ENCODE measurements around the gene GRID2IP.

The GRID2IP gene

GRCh38 chr7:6576024-6576866, 25.0 kb upstream of the GRID2IP start:
- WGBS: 90% methylated on average over 10 of the region's 14 CpGs
- Histone ChIP-seq H3K4ac (ENCODE audit: low read depth in 1 of 2, low read length in 2 of 2) (peak overlapping the region in 1 of 2 experiments; percentile 5), H2AK5ac (ENCODE audit: low read length, severe bottlenecking) (no peak overlapping the region), H2BK15ac (ENCODE audit: low read depth, poor library complexity, severe bottlenecking) (no peak overlapping the region), H3K9me3 (ENCODE audit: control insufficient read depth, low read length) (no peaks in the 10 kb centered on the region), H3K23ac (ENCODE audit: low read length in 2 of 2) (no peak overlapping the region), H2BK120ac (ENCODE audit: low read depth, low read length) (no peak overlapping the region), H3K79me1 (replicated peaks; ENCODE audit: low read length, poor library complexity, severe bottlenecking) (peaks cover 9% of the 10 kb centered on the region), H2BK5ac (ENCODE audit: low read depth, low read length, poor library complexity, severe bottlenecking) (no peak overlapping the region), H3K14ac (ENCODE audit: low read length in 2 of 2) (no peak overlapping the region), H3K18ac (ENCODE audit: low read depth in 1 of 2, low read length in 2 of 2) (no peak overlapping the region), H3K9ac (ENCODE audit: low read length) (peak overlapping the region; percentile 57), H3K4me3 (ENCODE audit: insufficient read depth in 1 of 2, low read depth in 1 of 2, low read length in 2 of 2) (peak overlapping the region in 1 of 2 experiments; percentile 86), H3K36me3 (ENCODE audit: control insufficient read depth in 1 of 2, insufficient read depth in 2 of 2, low read depth in 1 of 2, low read length in 2 of 2) (peaks cover 9 to 12% of the 10 kb centered on the region in 2 experiments), H2BK12ac (ENCODE audit: low read length in 2 of 2) (peak overlapping the region in 1 of 2 experiments; percentile 18), H3K27ac (ENCODE audit: low read length, poor library complexity, severe bottlenecking) (no peak overlapping the region), H2AFZ (ENCODE audit: low read depth, low read length) (no peak overlapping the region), H3K27me3 (ENCODE audit: control insufficient read depth in 1 of 2, insufficient read depth in 1 of 2, low read length in 2 of 2) (peaks cover 3 to 4% of the 10 kb centered on the region in 2 experiments), H4K8ac (ENCODE audit: low read length) (peak overlapping the region; percentile 86), H4K91ac (ENCODE audit: low read length) (peak overlapping the region; percentile 25), H3K4me1 (ENCODE audit: control insufficient read depth, insufficient read depth, low read depth, low read length) (peaks cover 12% of the 10 kb centered on the region), H3K4me2 (ENCODE audit: low read length, poor library complexity, severe bottlenecking) (no peak overlapping the region)
- DNase-seq: no peak

GRCh38 chr7:6575281-6576023, 24.2 kb upstream of the GRID2IP start:
- Histone ChIP-seq H2AK5ac (ENCODE audit: low read length, severe bottlenecking) (no peak overlapping the region), H3K4me2 (ENCODE audit: low read length, poor library complexity, severe bottlenecking) (no peak overlapping the region)

GRCh38 chr7:6571160-6571779, 20.0 kb upstream of the GRID2IP start:
- Histone ChIP-seq H3K36me3 (ENCODE audit: control insufficient read depth in 1 of 2, insufficient read depth in 2 of 2, low read depth in 1 of 2, low read length in 2 of 2) (no peaks in the 10 kb centered on the region), H2BK12ac (ENCODE audit: low read length in 2 of 2) (no peak overlapping the region), H3K9me3 (ENCODE audit: control insufficient read depth, low read length) (no peaks in the 10 kb centered on the region), H2BK15ac (ENCODE audit: low read depth, poor library complexity, severe bottlenecking) (no peak overlapping the region), H3K4me2 (ENCODE audit: low read length, poor library complexity, severe bottlenecking) (no peak overlapping the region), H2BK120ac (ENCODE audit: low read depth, low read length) (no peak overlapping the region), H4K8ac (ENCODE audit: low read length) (no peak overlapping the region), H3K27me3 (ENCODE audit: control insufficient read depth in 1 of 2, insufficient read depth in 1 of 2, low read length in 2 of 2) (peaks cover 3 to 4% of the 10 kb centered on the region in 2 experiments), H2BK5ac (ENCODE audit: low read depth, low read length, poor library complexity, severe bottlenecking) (no peak overlapping the region), H3K79me1 (replicated peaks; ENCODE audit: low read length, poor library complexity, severe bottlenecking) (no peaks in the 10 kb centered on the region), H2AFZ (ENCODE audit: low read depth, low read length) (no peak overlapping the region), H3K18ac (ENCODE audit: low read depth in 1 of 2, low read length in 2 of 2) (no peak overlapping the region), H3K14ac (ENCODE audit: low read length in 2 of 2) (no peak overlapping the region), H3K4ac (ENCODE audit: low read depth in 1 of 2, low read length in 2 of 2) (no peak overlapping the region), H4K91ac (ENCODE audit: low read length) (no peak overlapping the region), H2AK5ac (ENCODE audit: low read length, severe bottlenecking) (no peak overlapping the region), H3K4me3 (ENCODE audit: insufficient read depth in 1 of 2, low read depth in 1 of 2, low read length in 2 of 2) (no peak overlapping the region), H3K9ac (ENCODE audit: low read length) (no peak overlapping the region), H3K23ac (ENCODE audit: low read length in 2 of 2) (no peak overlapping the region), H3K4me1 (ENCODE audit: control insufficient read depth, insufficient read depth, low read depth, low read length) (peaks cover under 1% of the 10 kb centered on the region), H3K27ac (ENCODE audit: low read length, poor library complexity, severe bottlenecking) (no peak overlapping the region)
- DNase-seq: no peak
- 76% methylated on average over 7 of the region's 7 CpGs for WGBS

More at GRCh38 chr7:6575281-6576023, 24.2 kb upstream of the GRID2IP start:
- DNase-seq: no peak
- Histone ChIP-seq H3K27me3 (ENCODE audit: control insufficient read depth in 1 of 2, insufficient read depth in 1 of 2, low read length in 2 of 2) (peaks cover 3 to 4% of the 10 kb centered on the region in 2 experiments), H3K36me3 (ENCODE audit: control insufficient read depth in 1 of 2, insufficient read depth in 2 of 2, low read depth in 1 of 2, low read length in 2 of 2) (peaks cover under 1 to 4% of the 10 kb centered on the region in 2 experiments), H3K23ac (ENCODE audit: low read length in 2 of 2) (no peak overlapping the region), H3K18ac (ENCODE audit: low read depth in 1 of 2, low read length in 2 of 2) (no peak overlapping the region), H3K9me3 (ENCODE audit: control insufficient read depth, low read length) (no peaks in the 10 kb centered on the region), H3K4me3 (ENCODE audit: insufficient read depth in 1 of 2, low read depth in 1 of 2, low read length in 2 of 2) (no peak overlapping the region), H3K14ac (ENCODE audit: low read length in 2 of 2) (no peak overlapping the region), H2AFZ (ENCODE audit: low read depth, low read length) (no peak overlapping the region), H2BK120ac (ENCODE audit: low read depth, low read length) (no peak overlapping the region), H4K91ac (ENCODE audit: low read length) (no peak overlapping the region), H2BK12ac (ENCODE audit: low read length in 2 of 2) (no peak overlapping the region), H2BK15ac (ENCODE audit: low read depth, poor library complexity, severe bottlenecking) (no peak overlapping the region), H4K8ac (ENCODE audit: low read length) (no peak overlapping the region), H3K4ac (ENCODE audit: low read depth in 1 of 2, low read length in 2 of 2) (no peak overlapping the region), H3K79me1 (replicated peaks; ENCODE audit: low read length, poor library complexity, severe bottlenecking) (peaks cover 5% of the 10 kb centered on the region), H3K27ac (ENCODE audit: low read length, poor library complexity, severe bottlenecking) (no peak overlapping the region), H3K4me1 (ENCODE audit: control insufficient read depth, insufficient read depth, low read depth, low read length) (peaks cover 12% of the 10 kb centered on the region), H2BK5ac (ENCODE audit: low read depth, low read length, poor library complexity, severe bottlenecking) (no peak overlapping the region), H3K9ac (ENCODE audit: low read length) (no peak overlapping the region)
- 78% methylated on average over 8 of the region's 9 CpGs for WGBS

DNA sequence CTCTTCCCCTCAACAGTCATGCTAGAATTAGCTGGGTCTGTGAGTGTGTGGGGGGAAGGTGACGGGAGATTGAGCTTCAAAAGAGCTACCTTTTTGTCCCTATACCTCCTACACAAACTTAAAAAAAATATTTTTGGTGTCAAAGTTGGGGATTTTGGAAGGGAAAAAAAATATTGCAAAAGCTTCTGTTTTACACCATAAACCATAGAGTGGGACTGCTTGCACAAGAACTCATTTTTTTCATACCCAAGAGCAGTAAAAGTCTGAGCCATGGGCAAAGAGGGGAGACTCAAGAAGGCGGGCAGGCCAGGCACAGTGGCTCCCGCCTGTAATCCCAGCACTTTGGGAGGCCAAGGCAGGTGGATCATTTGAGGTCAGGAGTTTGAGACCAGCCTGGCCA, 16.6 kb upstream of the GRID2IP start:
- no peak overlapping the region for H3K18ac ChIP-seq (ENCODE audit: low read depth in 1 of 2, low read length in 2 of 2)
- no peak overlapping the region for H3K4me3 ChIP-seq (ENCODE audit: insufficient read depth in 1 of 2, low read depth in 1 of 2, low read length in 2 of 2)
- H3K79me1 ChIP-seq (replicated peaks; ENCODE audit: low read length, poor library complexity, severe bottlenecking): no peaks in the 10 kb centered on the region
- H2AK5ac ChIP-seq (ENCODE audit: low read length, severe bottlenecking): no peak overlapping the region
- H4K91ac ChIP-seq (ENCODE audit: low read length): no peak overlapping the region
- no peaks in the 10 kb centered on the region for H3K4me1 ChIP-seq (ENCODE audit: control insufficient read depth, insufficient read depth, low read depth, low read length)
- no peak overlapping the region for H2BK120ac ChIP-seq (ENCODE audit: low read depth, low read length)
- H3K27ac ChIP-seq (ENCODE audit: low read length, poor library complexity, severe bottlenecking): no peak overlapping the region
- 79% methylated on average over 2 of the region's 3 CpGs for WGBS
- H2AFZ ChIP-seq (ENCODE audit: low read depth, low read length): no peak overlapping the region
- no peak overlapping the region for H4K8ac ChIP-seq (ENCODE audit: low read length)
- H3K9me3 ChIP-seq (ENCODE audit: control insufficient read depth, low read length): no peaks in the 10 kb centered on the region
- H3K36me3 ChIP-seq (ENCODE audit: control insufficient read depth in 1 of 2, insufficient read depth in 2 of 2, low read depth in 1 of 2, low read length in 2 of 2): no peaks in the 10 kb centered on the region
- H3K9ac ChIP-seq (ENCODE audit: low read length): no peak overlapping the region
- H2BK15ac ChIP-seq (ENCODE audit: low read depth, poor library complexity, severe bottlenecking): no peak overlapping the region
- H2BK5ac ChIP-seq (ENCODE audit: low read depth, low read length, poor library complexity, severe bottlenecking): no peak overlapping the region
- no peak overlapping the region for H2BK12ac ChIP-seq (ENCODE audit: low read length in 2 of 2)
- no peak overlapping the region for H3K14ac ChIP-seq (ENCODE audit: low read length in 2 of 2)
- H3K27me3 ChIP-seq (ENCODE audit: control insufficient read depth in 1 of 2, insufficient read depth in 1 of 2, low read length in 2 of 2): peaks cover 4 to 8% of the 10 kb centered on the region in 2 experiments
- H3K4me2 ChIP-seq (ENCODE audit: low read length, poor library complexity, severe bottlenecking): no peak overlapping the region
- H3K23ac ChIP-seq (ENCODE audit: low read length in 2 of 2): no peak overlapping the region
- DNase-seq: no peak
- no peak overlapping the region for H3K4ac ChIP-seq (ENCODE audit: low read depth in 1 of 2, low read length in 2 of 2)

All from mesenchymal stem cell (in vitro differentiated cells and primary cell).